ENCODE results near the gene PLEKHA7.
"Not testable (repeated sequence)": the region's sequence is repeated elsewhere in the genome, so short reads cannot be mapped to it uniquely, and the experiment has no call there.

Gene PLEKHA7

GRCh38 chr11:16893456-16894066, 120.7 kb downstream of the PLEKHA7 start:
- DNase-seq (ENCODE audit: low read depth in 2 of 2): no peak
- no peak overlapping the region for H3K4me3 ChIP-seq (replicated peaks in 1 of 2; ENCODE audit: low read depth in 2 of 2, low read length in 2 of 2)

GRCh38 chr11:16891964-16892363, 122.2 kb downstream of the PLEKHA7 start:
- DNase-seq (ENCODE audit: low read depth in 2 of 2): peak; percentile 44 to 51
- H3K4me3 ChIP-seq (replicated peaks in 1 of 2; ENCODE audit: low read depth in 2 of 2, low read length in 2 of 2): no peak overlapping the region
- no peak for TF ChIP-seq CTCF (IDR thresholded peaks at IDR 0.05; ENCODE audit: low read depth, low read length)

More at GRCh38 chr11:16893456-16894066, 120.7 kb downstream of the PLEKHA7 start:
- no peak for TF ChIP-seq CTCF (IDR thresholded peaks at IDR 0.05; ENCODE audit: low read depth, low read length)

- H3K4me3 ChIP-seq (replicated peaks in 1 of 2; ENCODE audit: low read depth in 2 of 2, low read length in 2 of 2): no peak overlapping the region
- no peak for DNase-seq (ENCODE audit: low read depth in 2 of 2)
- TF ChIP-seq CTCF (IDR thresholded peaks at IDR 0.05; ENCODE audit: low read depth, low read length): no peak
Measured at GRCh38 chr11:16891165-16891564, 123.0 kb downstream of the PLEKHA7 start.

GRCh38 chr11:16890442-16890841, 123.8 kb downstream of the PLEKHA7 start:
- H3K4me3 ChIP-seq (replicated peaks in 1 of 2; ENCODE audit: low read depth in 2 of 2, low read length in 2 of 2): no peak overlapping the region
- DNase-seq (ENCODE audit: low read depth in 2 of 2): no peak
- TF ChIP-seq CTCF (IDR thresholded peaks at IDR 0.05; ENCODE audit: low read depth, low read length): no peak

GRCh38 chr11:16889905-16890304, 124.3 kb downstream of the PLEKHA7 start:
- no peak overlapping the region for H3K4me3 ChIP-seq (replicated peaks in 1 of 2; ENCODE audit: low read depth in 2 of 2, low read length in 2 of 2)
- DNase-seq (ENCODE audit: low read depth in 2 of 2): no peak
- TF ChIP-seq CTCF (IDR thresholded peaks at IDR 0.05; ENCODE audit: low read depth, low read length): no peak

GRCh38 chr11:16889010-16889409, 125.2 kb downstream of the PLEKHA7 start:
- not testable (repeated sequence) for DNase-seq (ENCODE audit: low read depth in 2 of 2); H3K4me3 ChIP-seq (replicated peaks in 1 of 2; ENCODE audit: low read depth in 2 of 2, low read length in 2 of 2)

- H3K4me3 ChIP-seq (replicated peaks in 1 of 2; ENCODE audit: low read depth in 2 of 2, low read length in 2 of 2); DNase-seq (ENCODE audit: low read depth in 2 of 2): not testable (repeated sequence)
Measured at GRCh38 chr11:16887887-16888286, 126.3 kb downstream of the PLEKHA7 start.

- H3K4me3 ChIP-seq (replicated peaks in 1 of 2; ENCODE audit: low read depth in 2 of 2, low read length in 2 of 2): no peak overlapping the region
- no peak for TF ChIP-seq CTCF (IDR thresholded peaks at IDR 0.05; ENCODE audit: low read depth, low read length)
- peak in 1 of 2 donors; percentile 20 for DNase-seq (ENCODE audit: low read depth in 2 of 2)
Measured at GRCh38 chr11:16883174-16883573, 131.0 kb downstream of the PLEKHA7 start.
